AG10803 (cell line): ENCODE measurements around the gene ARID3C.

Experiments used
- DNase-seq: peaks from one replicate; pipeline ENCODE4 v3.0.0; 2010; ENCODE audit warnings: low read depth
- H3K4me3 ChIP-seq: 2 replicates; pipeline ENCODE4 v1.5.1; 2011; ENCODE audit warnings: mild to moderate bottlenecking, low read length, control low read depth
- CTCF ChIP-seq: conservative IDR thresholded peaks from 2 replicates; pipeline ENCODE4 v1.5.1; 2011; ENCODE audit warnings: mild to moderate bottlenecking, low read length, control low read depth, inconsistent platforms

ARID3C gene

GRCh38 chr9:34603610-34604231 lies 25.1 kb downstream of the ARID3C start:
- peak; percentile 51 for DNase-seq
- peak; percentile 97 for TF ChIP-seq CTCF
- H3K4me3 ChIP-seq, result no peak overlapping the region

GRCh38 chr9:34601937-34602573 lies 26.8 kb downstream of the ARID3C start:
- no peak for DNase-seq
- no peak for TF ChIP-seq CTCF
- no peak overlapping the region for H3K4me3 ChIP-seq

GRCh38 chr9:34600908-34601307 lies 28.0 kb downstream of the ARID3C start:
- TF ChIP-seq CTCF, result no peak
- DNase-seq, result no peak
- H3K4me3 ChIP-seq, result no peak overlapping the region

- DNase-seq, result no peak
- no peak for TF ChIP-seq CTCF
- H3K4me3 ChIP-seq, result no peak overlapping the region
Observed at GRCh38 chr9:34599546-34599945, 29.3 kb downstream of the ARID3C start.

GRCh38 chr9:34594177-34594576 lies 34.7 kb downstream of the ARID3C start:
- no peak overlapping the region for H3K4me3 ChIP-seq
- DNase-seq, result no peak
- TF ChIP-seq CTCF, result no peak

GRCh38 chr9:34592895-34593601 lies 35.8 kb downstream of the ARID3C start:
- no peak for DNase-seq
- no peak overlapping the region for H3K4me3 ChIP-seq
- TF ChIP-seq CTCF, result no peak
